IMR-90 (cell line): ENCODE data around the gene MRFAP1L1. TPM values are rescaled to one million over a fixed set of nuclear protein-coding genes. Genes with fewer than 3 reads are reported as not detected.

Source experiments
- ATAC-seq: fragments of 200-7000 bp; cut with Tn5 transposase; 2 replicates; pipeline ENCODE4 v1.9.1; 2020; ENCODE audit warnings: low read depth, mild to moderate bottlenecking, moderate library complexity
- BruUV-seq: library from RNA; stranded (reverse); fragments of 400-500 nt; replicated peaks from 2 replicates; lab custom pipeline; 2021; lab: Mats Ljungman, UMichigan
- CTCF ChIA-PET: fragments of 300-600 bp; formaldehyde crosslinking; extraction: SDS; loops from one replicate; lab custom pipeline; 2021; ENCODE audit warnings: antibody characterized with exemption; lab: Yijun Ruan, JAX
- POLR2A ChIA-PET: fragments of 300-600 bp; sonication (Branson Sonifier 250); formaldehyde crosslinking; loops from one replicate; lab custom pipeline; 2022; ENCODE audit warnings: antibody characterized with exemption; ENCODE audit not compliant: unreplicated experiment; lab: Charles Lee
- DNase-seq: peaks from one replicate; pipeline ENCODE4 v3.0.0; 2013
- H2AFZ ChIP-seq: replicated peaks from 2 replicates; pipeline ENCODE3; 2013; ENCODE audit warnings: low read length, mild to moderate bottlenecking; ENCODE audit not compliant: poor library complexity
- H2AK5ac ChIP-seq: 2 replicates; pipeline ENCODE4 v1.6.1; 2013; ENCODE audit warnings: low read depth, low read length, inconsistent platforms
- H2AK9ac ChIP-seq: replicated peaks from 2 replicates; pipeline ENCODE3; 2013; ENCODE audit warnings: mild to moderate bottlenecking, low read depth, low read length, moderate library complexity; ENCODE audit not compliant: poor library complexity
- H2BK120ac ChIP-seq: 2 replicates; pipeline ENCODE4 v1.6.1; 2013; ENCODE audit warnings: low read depth, low read length, inconsistent platforms
- H2BK15ac ChIP-seq: 3 replicates; pipeline ENCODE4 v1.6.1; 2013; ENCODE audit warnings: low read depth, low read length, inconsistent platforms
- H2BK20ac ChIP-seq: 2 replicates; pipeline ENCODE4 v1.6.1; 2013; ENCODE audit warnings: low read depth, mild to moderate bottlenecking, inconsistent platforms, low read length, moderate library complexity
- H2BK5ac ChIP-seq: 2 replicates; pipeline ENCODE4 v1.6.1; 2013; ENCODE audit warnings: mild to moderate bottlenecking, low read depth, low read length, inconsistent platforms; ENCODE audit not compliant: poor library complexity, severe bottlenecking
- H3K14ac ChIP-seq: replicated peaks from 2 replicates; pipeline ENCODE4 v1.6.1; 2013; ENCODE audit warnings: low read depth, low read length, inconsistent platforms
- H3K18ac ChIP-seq: 2 replicates; pipeline ENCODE4 v1.6.1; 2013; ENCODE audit warnings: low read depth, low read length, control low read depth
- H3K23ac ChIP-seq: 2 replicates; pipeline ENCODE4 v1.6.1; 2013; ENCODE audit warnings: low read depth, low read length, inconsistent platforms
- H3K27ac ChIP-seq: 2 replicates; pipeline ENCODE4 v1.5.1; 2013; ENCODE audit warnings: mild to moderate bottlenecking, control low read depth, low read length; ENCODE audit not compliant: insufficient read depth
- H3K27me3 ChIP-seq: 2 replicates; pipeline ENCODE4 v1.6.1; 2013; ENCODE audit warnings: low read length; ENCODE audit not compliant: control insufficient read depth, insufficient read depth
- H3K36me3 ChIP-seq: 2 replicates; pipeline ENCODE4 v1.6.1; 2013; ENCODE audit warnings: low read length, mixed read lengths; ENCODE audit not compliant: control insufficient read depth, insufficient read depth
- H3K4ac ChIP-seq: 2 replicates; pipeline ENCODE4 v1.6.1; 2013; ENCODE audit warnings: low read depth, low read length, inconsistent platforms
- H3K4me1 ChIP-seq: 2 replicates; pipeline ENCODE4 v1.6.1; 2013; ENCODE audit warnings: low read length, mixed read lengths; ENCODE audit not compliant: control insufficient read depth, insufficient read depth
- H3K4me2 ChIP-seq: 2 replicates; pipeline ENCODE4 v1.6.1; 2013; ENCODE audit warnings: low read depth, mild to moderate bottlenecking, control low read depth, low read length, moderate library complexity
- H3K4me3 ChIP-seq: 2 replicates; pipeline ENCODE4 v1.5.1; 2013; ENCODE audit warnings: low read depth, mild to moderate bottlenecking, control low read depth, low read length, moderate library complexity; ENCODE audit not compliant: insufficient read depth
- H3K56ac ChIP-seq: 2 replicates; pipeline ENCODE4 v1.6.1; 2013; ENCODE audit warnings: low read length, inconsistent platforms; ENCODE audit not compliant: insufficient read depth; ENCODE audit errors: extremely low read depth
- H3K79me1 ChIP-seq, 2 experiments: 2 replicates each; pipeline ENCODE4 v1.6.1; 2013; ENCODE audit warnings: low read length in 2 of 2, inconsistent platforms in 1 of 2, low read depth in 1 of 2
- H3K9ac ChIP-seq: 2 replicates; pipeline ENCODE4 v1.6.1; 2013; ENCODE audit warnings: low read depth, low read length, control low read depth
- H3K9me1 ChIP-seq: 2 replicates; pipeline ENCODE4 v1.6.1; 2013; ENCODE audit warnings: low read length, inconsistent platforms; ENCODE audit not compliant: insufficient read depth
- H3K9me3 ChIP-seq: 2 replicates; pipeline ENCODE4 v1.6.1; 2013; ENCODE audit warnings: low read length; ENCODE audit not compliant: control insufficient read depth, insufficient read depth
- H4K20me1 ChIP-seq: 2 replicates; pipeline ENCODE4 v1.6.1; 2013; ENCODE audit warnings: low read length, inconsistent platforms; ENCODE audit not compliant: insufficient read depth
- H4K5ac ChIP-seq: 2 replicates; pipeline ENCODE4 v1.6.1; 2013; ENCODE audit warnings: mild to moderate bottlenecking, low read depth, low read length, control low read depth
- H4K8ac ChIP-seq, 2 experiments: 2 replicates each; pipeline ENCODE4 v1.6.1; 2013; ENCODE audit warnings: low read depth in 2 of 2, low read length in 2 of 2, control low read depth in 1 of 2, inconsistent platforms in 1 of 2
- H4K91ac ChIP-seq: 2 replicates; pipeline ENCODE4 v1.6.1; 2013; ENCODE audit warnings: low read depth, low read length, inconsistent platforms; ENCODE audit not compliant: insufficient read depth
- ELK1 ChIP-seq: fragments of 150-350 bp; IDR thresholded peaks from 2 replicates; pipeline ENCODE4 v1.6.1; 2016; ENCODE audit warnings: low read depth, mild to moderate bottlenecking, low read length, moderate library complexity, borderline replicate concordance
- FOS ChIP-seq: fragments of 150-350 bp; IDR thresholded peaks from 2 replicates; pipeline ENCODE4 v1.6.1; 2016; ENCODE audit warnings: low read depth, low read length
- MXI1 ChIP-seq: IDR thresholded peaks from 2 replicates; pipeline ENCODE4 v1.6.1; 2012; ENCODE audit warnings: low read depth, mild to moderate bottlenecking, low read length, moderate library complexity, borderline replicate concordance
- POLR2A ChIP-seq: IDR thresholded peaks from 2 replicates; pipeline ENCODE4 v1.6.1; 2012; ENCODE audit warnings: mild to moderate bottlenecking, low read depth, low read length
- RFX5 ChIP-seq: IDR thresholded peaks from 2 replicates; pipeline ENCODE4 v1.8.0; 2012; ENCODE audit warnings: low read depth, mild to moderate bottlenecking, low read length, moderate library complexity
- WGBS, 2 experiments: methylation state at CpG; one replicate each; pipeline versions ENCODE4 v1.1.5 to v1.1.7; 2013; ENCODE audit warnings: missing lambda C conversion rate in 2 of 2; ENCODE audit not compliant: insufficient read length in 1 of 2; ENCODE audit errors: extremely low coverage in 2 of 2; 5-methylcytosine and 5-hydroxymethylcytosine counted together
- dilution Hi-C: fragments of 300-500 bp; cut with HindIII; formaldehyde crosslinking; loops from one replicate; pipeline ENCODE4 v1.14.3; 2018; ENCODE audit warnings: low sequenced_read_pairs; ENCODE audit not compliant: unreplicated experiment
- in situ Hi-C: fragments of 300-500 bp; cut with MboI; formaldehyde crosslinking; loops from 3 replicates; pipeline ENCODE4 v1.14.3; 2019; ENCODE audit warnings: low sequenced_read_pairs, inconsistent platforms, mixed read lengths
- intact Hi-C: fragments of 100-400 bp; cut with micrococcal nuclease; formaldehyde crosslinking; loops from 2 replicates; pipeline ENCODE4 v1.10.0; 2022
- polyA plus RNA-seq, 3 experiments: library from polyadenylated mRNA; depleted of rRNA; stranded (reverse); fragments of >200 nt; gene quantifications; 2 replicates each; pipeline ENCODE4 v1.2.3, GENCODE V29; 2012; ENCODE audit warnings: low replicate concordance in 1 of 3
- total RNA-seq: library from RNA; depleted of rRNA; stranded (reverse); fragments of >200 nt; gene quantifications from 2 replicates; pipeline ENCODE4 v1.2.3, GENCODE V29; 2012
- TF ChIP-seq, protein P1 (sequence below): fragments of 150-350 bp; IDR thresholded peaks from 2 replicates; pipeline ENCODE4 v1.6.1; 2017; ENCODE audit warnings: mild to moderate bottlenecking, antibody characterized with exemption, low read length, low read depth

MRFAP1L1 gene
- total and polyA plus RNA-seq, 2 of the 4 experiments (the other 2 are of a cell fraction) = 31.7 to 47.0 TPM

DNA sequence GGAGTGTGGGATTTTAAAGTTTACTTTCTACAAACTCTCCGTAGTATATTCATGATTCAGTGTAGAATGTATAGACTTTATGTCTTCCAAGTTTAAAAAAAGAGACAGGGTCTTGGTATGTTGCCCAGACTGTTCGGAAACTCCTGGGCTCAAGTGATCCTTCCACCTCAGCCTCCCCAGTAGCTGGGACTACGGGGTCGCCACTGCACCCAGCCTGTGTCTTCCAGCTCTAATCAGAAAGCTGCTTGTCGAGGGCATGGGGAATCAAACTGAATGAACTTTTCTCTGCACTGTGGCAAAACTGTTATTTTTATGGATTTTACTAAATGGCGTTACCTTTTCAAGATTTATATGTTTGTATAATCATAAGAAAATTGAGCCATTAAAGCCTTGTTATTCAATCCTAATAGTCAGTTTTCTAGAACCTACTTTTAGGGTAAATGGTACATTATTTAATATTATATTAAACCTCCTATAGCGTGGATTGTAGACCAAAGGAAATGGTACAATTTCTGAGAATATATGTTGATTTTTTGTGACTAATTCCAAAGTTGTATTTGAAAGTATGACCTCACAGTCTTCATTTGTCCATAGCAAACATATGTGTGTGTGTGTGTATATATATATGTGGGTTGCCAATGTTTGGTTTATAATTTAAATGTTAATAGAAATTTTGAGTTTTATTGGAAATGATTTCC, 7.4 kb upstream of the MRFAP1L1 start:
- no peak overlapping the region for H2AFZ ChIP-seq
- BruUV-seq = TSS peak; percentile 80

More for the DNA sequence above, 7.4 kb upstream of the MRFAP1L1 start:
- TF ChIP-seq ELK1 (no peak), POLR2A (no peak), FOS (no peak), MXI1 (no peak), RFX5 (no peak)
- TF ChIP-seq, protein P1, sequence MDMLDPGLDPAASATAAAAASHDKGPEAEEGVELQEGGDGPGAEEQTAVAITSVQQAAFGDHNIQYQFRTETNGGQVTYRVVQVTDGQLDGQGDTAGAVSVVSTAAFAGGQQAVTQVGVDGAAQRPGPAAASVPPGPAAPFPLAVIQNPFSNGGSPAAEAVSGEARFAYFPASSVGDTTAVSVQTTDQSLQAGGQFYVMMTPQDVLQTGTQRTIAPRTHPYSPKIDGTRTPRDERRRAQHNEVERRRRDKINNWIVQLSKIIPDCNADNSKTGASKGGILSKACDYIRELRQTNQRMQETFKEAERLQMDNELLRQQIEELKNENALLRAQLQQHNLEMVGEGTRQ = no peak
- H3K14ac ChIP-seq = peak overlapping the region; percentile 90; the same call in 1 of the 2 replicates
- ATAC-seq = no peak
- H3K4me1 ChIP-seq = no peaks in the 10 kb centered on the region
- peak overlapping the region in 1 of 2 experiments; percentile 87; a peak in 2 of 4 replicates for H4K8ac ChIP-seq
- H2BK20ac ChIP-seq = no peak overlapping the region
- no peak overlapping the region for H4K91ac ChIP-seq
- peak overlapping the region; percentile 79 for H3K4ac ChIP-seq
- H3K4me2 ChIP-seq = peak overlapping the region; percentile 99
- H3K56ac ChIP-seq = 0 out of 2 replicates have a peak overlapping the region, but pooled peaks have one; percentile 47
- H3K18ac ChIP-seq = no peak overlapping the region
- in situ Hi-C loops (no loop called here), dilution Hi-C loops (no loop called here), intact Hi-C loops (loop anchor here (2.0 kb wide), 1 partner anchor 76 kb away; the partner anchor contains the start of gene MRFAP1)
- peak overlapping the region; percentile 53 for H2AK9ac ChIP-seq
- POLR2A ChIA-PET = interaction anchor here (0.6 to 1.2 kb wide), 3 partner anchors 44 to 167 kb away, joined by 3 to 4 read pairs (median 3); a partner anchor contains a TSS
- H3K9me1 ChIP-seq = no peaks in the 10 kb centered on the region
- H3K4me3 ChIP-seq = peak overlapping the region; percentile 87
- no peak overlapping the region for H2BK15ac ChIP-seq
- no CpG with 5 or more reads among the region's 7 CpGs for WGBS, 2 experiments
- H3K27ac ChIP-seq = peak overlapping the region; percentile 88
- no peaks in the 10 kb centered on the region for H3K36me3 ChIP-seq
- peaks cover 6% of the 10 kb centered on the region; the same call in 1 of the 2 replicates for H4K20me1 ChIP-seq
- CTCF ChIA-PET = interaction anchor here (0.9 to 1.6 kb wide), 2 partner anchors 13 to 156 kb away, joined by 3 to 9 read pairs; no protein-coding TSS in a partner anchor
- H3K9ac ChIP-seq = peak overlapping the region; percentile 89
- H3K27me3 ChIP-seq = no peaks in the 10 kb centered on the region
- peak overlapping the region; percentile 79 for H2BK5ac ChIP-seq
- DNase-seq = peak; percentile 34
- no peak overlapping the region for H2BK120ac ChIP-seq
- H4K5ac ChIP-seq = peak overlapping the region; percentile 25; the same call in 1 of the 2 replicates
- H3K79me1 ChIP-seq = peaks cover 0 to 19% of the 10 kb centered on the region in 2 experiments; a peak in 2 of 4 replicates
- peak overlapping the region; percentile 68; the same call in 1 of the 2 replicates for H3K23ac ChIP-seq
- peak overlapping the region; percentile 74 for H2AK5ac ChIP-seq
- H3K9me3 ChIP-seq = no peaks in the 10 kb centered on the region
